SK-N-SH (cell line): ENCODE data around the gene AHRR. TPM values are rescaled to one million over a fixed set of nuclear protein-coding genes. Genes with fewer than 3 reads are reported as not detected.

Source experiments
- CTCF ChIA-PET: fragments of 300-600, 350-600 bp; formaldehyde crosslinking; extraction: SDS; loops from one replicate; lab custom pipeline; 2021; lab: Yijun Ruan, JAX
- POLR2A ChIA-PET: fragments of 350-600 bp; sonication (Branson Sonifier 250); formaldehyde crosslinking; extraction: SDS; loops from one replicate; lab custom pipeline; 2020; ENCODE audit warnings: antibody characterized with exemption, inconsistent platforms; lab: Yijun Ruan, JAX
- DNase-seq: peaks from one replicate; pipeline ENCODE4 v3.0.0; 2012
- H2AFZ ChIP-seq: fragments of 200-600 bp; sonication (generic); 2 replicates; pipeline ENCODE4 v1.8.1; 2016; ENCODE audit warnings: antibody characterized with exemption, mild to moderate bottlenecking, low read depth
- H3F3A ChIP-seq: fragments of 200-600 bp; sonication (generic); replicated peaks from 2 replicates; pipeline ENCODE3; 2016; ENCODE audit warnings: antibody characterized with exemption, mild to moderate bottlenecking; ENCODE audit not compliant: insufficient read depth
- H3K27ac ChIP-seq, 2 experiments: fragments of 200-500 bp in 1 of 2; fragments of 200-600 bp in 1 of 2; sonication (Bioruptor generic) in 1 of 2; sonication (generic), shearing (Covaris generic) in 1 of 2; 2 replicates each; pipeline versions ENCODE4 v1.5.1 to v1.6.1; 2014 to 2016; ENCODE audit warnings: low read depth in 2 of 2, inconsistent platforms in 1 of 2, low read length in 1 of 2, mild to moderate bottlenecking in 1 of 2, mixed read lengths in 1 of 2
- H3K27me3 ChIP-seq: fragments of 200-600 bp; sonication (generic), shearing (Covaris generic); 2 replicates; pipeline ENCODE4 v1.6.1; 2016; ENCODE audit warnings: mixed run types; ENCODE audit not compliant: insufficient read depth
- H3K36me3 ChIP-seq, 2 experiments: fragments of 200-500 bp in 1 of 2; fragments of 200-600 bp in 1 of 2; sonication (Bioruptor generic) in 1 of 2; sonication (generic) in 1 of 2; replicated peaks in 1 of 2; 2 replicates each; pipeline versions ENCODE3 to v1.5.1; 2014 to 2016; ENCODE audit warnings: low read length in 1 of 2, mild to moderate bottlenecking in 1 of 2; ENCODE audit not compliant: insufficient read depth in 2 of 2, control insufficient read depth in 1 of 2
- H3K4me1 ChIP-seq, 2 experiments: fragments of 200-500 bp in 1 of 2; fragments of 200-600 bp in 1 of 2; sonication (Bioruptor generic) in 1 of 2; sonication (generic), shearing (Covaris generic) in 1 of 2; 2 replicates each; pipeline versions ENCODE4 v1.5.1 to v1.6.1; 2014 to 2016; ENCODE audit warnings: low read depth in 1 of 2, low read length in 1 of 2, mixed run types in 1 of 2; ENCODE audit not compliant: insufficient read depth in 2 of 2, control insufficient read depth in 1 of 2
- H3K4me2 ChIP-seq: fragments of 200-600 bp; sonication (generic), shearing (Covaris generic); 2 replicates; pipeline ENCODE4 v1.6.1; 2017; ENCODE audit warnings: mixed run types
- H3K4me3 ChIP-seq, 2 experiments: fragments of 200-500 bp in 1 of 2; fragments of 200-600 bp in 1 of 2; sonication (Bioruptor generic) in 1 of 2; sonication (generic), shearing (Covaris generic) in 1 of 2; 2 replicates each; pipeline versions ENCODE4 v1.5.1 to v1.8.1; 2014 to 2016; ENCODE audit warnings: low read depth in 2 of 2, inconsistent platforms in 1 of 2, low read length in 1 of 2, mild to moderate bottlenecking in 1 of 2, mixed read lengths in 1 of 2, moderate library complexity in 1 of 2
- H3K79me2 ChIP-seq: fragments of 200-600 bp; sonication (generic); 2 replicates; pipeline ENCODE4 v1.8.1; 2017; ENCODE audit warnings: mild to moderate bottlenecking; ENCODE audit not compliant: insufficient read depth
- H3K9ac ChIP-seq: fragments of 200-600 bp; sonication (generic); 2 replicates; pipeline ENCODE4 v1.6.1; 2017; ENCODE audit warnings: mixed run types
- H3K9me2 ChIP-seq: fragments of 200-600 bp; sonication (generic); 2 replicates; pipeline ENCODE4 v1.6.1; 2017; ENCODE audit warnings: mixed run types
- H3K9me3 ChIP-seq: fragments of 200-600 bp; sonication (generic); 2 replicates; pipeline ENCODE4 v1.6.1; 2017; ENCODE audit warnings: mixed run types, mild to moderate bottlenecking, moderate library complexity
- H4K20me1 ChIP-seq: fragments of 200-600 bp; sonication (generic); 2 replicates; pipeline ENCODE4 v1.6.1; 2017; ENCODE audit warnings: mild to moderate bottlenecking, mixed run types; ENCODE audit not compliant: insufficient read depth
- CHD2 ChIP-seq: fragments of 150-350 bp; IDR thresholded peaks from 2 replicates; pipeline ENCODE4 v1.6.1; 2018; ENCODE audit warnings: low read length; ENCODE audit not compliant: partially characterized antibody
- CTCF ChIP-seq: fragments of 200-600 bp; sonication (generic); IDR thresholded peaks from 2 replicates; pipeline ENCODE4 v1.6.1; 2017; ENCODE audit warnings: antibody characterized with exemption, mild to moderate bottlenecking, moderate library complexity
- EP300 ChIP-seq, 2 experiments: IDR thresholded peaks; 2 replicates each; pipeline versions ENCODE4 v1.4.0 to v1.6.1; 2012; ENCODE audit warnings: borderline replicate concordance in 1 of 2, low read depth in 1 of 2, low read length in 1 of 2
- FOSL2 ChIP-seq: IDR thresholded peaks from 2 replicates; pipeline ENCODE4 v1.4.0; 2012; ENCODE audit warnings: low read depth, mild to moderate bottlenecking, moderate library complexity, borderline replicate concordance
- GABPA ChIP-seq: IDR thresholded peaks from 2 replicates; pipeline ENCODE4 v1.4.0; 2012; ENCODE audit warnings: low read depth, mild to moderate bottlenecking
- JUND ChIP-seq: IDR thresholded peaks from 2 replicates; pipeline ENCODE4 v1.4.0; 2012
- NRF1 ChIP-seq: IDR thresholded peaks from 2 replicates; pipeline ENCODE4 v1.6.1; 2012; ENCODE audit warnings: low read depth, mild to moderate bottlenecking, low read length
- RAD21 ChIP-seq: IDR thresholded peaks from 2 replicates; pipeline ENCODE4 v1.6.1; 2012; ENCODE audit warnings: mild to moderate bottlenecking, low read length
- RFX5 ChIP-seq: IDR thresholded peaks from 2 replicates; pipeline ENCODE4 v1.6.1; 2012; ENCODE audit warnings: mild to moderate bottlenecking, improper control_type of control experiment, low read length
- SMC3 ChIP-seq: IDR thresholded peaks from 2 replicates; pipeline ENCODE4 v1.6.1; 2012; ENCODE audit warnings: low read depth, low read length, improper control_type of control experiment
- TCF12 ChIP-seq: IDR thresholded peaks from 2 replicates; pipeline ENCODE4 v1.4.0; 2012
- USF2 ChIP-seq: fragments of 150-350 bp; IDR thresholded peaks from 2 replicates; pipeline ENCODE4 v1.6.1; 2017; ENCODE audit warnings: antibody characterized with exemption, low read length, low read depth, borderline replicate concordance
- ZBTB33 ChIP-seq: IDR thresholded peaks from 2 replicates; pipeline ENCODE4 v1.4.0; 2012; ENCODE audit warnings: low read depth, borderline replicate concordance
- WGBS: methylation state at CpG from one replicate; pipeline ENCODE4 v1.1.6; 2017; ENCODE audit warnings: low lambda C conversion rate; 5-methylcytosine and 5-hydroxymethylcytosine counted together
- polyA plus RNA-seq, 3 experiments: library from polyadenylated mRNA; depleted of rRNA; stranded (reverse); fragments of >200 nt; gene quantifications; 2 replicates each; pipeline ENCODE4 v1.2.3, GENCODE V29; 2012

Gene AHRR
- polyA plus RNA-seq, 1 of the 3 experiments (the other 2 are of a cell fraction): 0.71 TPM

GRCh38 chr5:424301-425110 is 103.0 kb downstream of the AHRR start:
- CTCF ChIA-PET: interaction anchor here (1.5 kb wide), 1 partner anchor 236 kb away, joined by 7 read pairs; no protein-coding TSS in a partner anchor
- Histone ChIP-seq H3K4me3 (no peak overlapping the region), H3K79me2 (no peaks in the 10 kb centered on the region), H3K36me3 (no peaks in the 10 kb centered on the region), H3K27ac (no peak overlapping the region), H3K4me1 (no peaks in the 10 kb centered on the region; a peak in 1 of 4 replicates), H3K27me3 (no peaks in the 10 kb centered on the region)
- 63% methylated on average over 11 of the region's 11 CpGs for WGBS
- TF ChIP-seq ZBTB33 (no peak), NRF1 (no peak), CHD2 (no peak), TCF12 (no peak), EP300 (IDR thresholded peaks at IDR 0.05; ENCODE audit: borderline replicate concordance in 1 of 2, low read depth in 1 of 2, low read length in 1 of 2) (no peak), JUND (no peak), CTCF (no peak), USF2 (no peak)
- TF ChIP-seq, all 33 proteins: peak for 0
- H2AFZ ChIP-seq: no peak overlapping the region
- no peak for DNase-seq
- no peaks in the 10 kb centered on the region for H3K9me2 ChIP-seq
- H3K9ac ChIP-seq: no peak overlapping the region
- POLR2A ChIA-PET: no interaction called here
- H3F3A ChIP-seq: no peaks in the 10 kb centered on the region
- H3K4me2 ChIP-seq: no peak overlapping the region
- H4K20me1 ChIP-seq: no peaks in the 10 kb centered on the region
- no peaks in the 10 kb centered on the region for H3K9me3 ChIP-seq

- Histone ChIP-seq H3K9me3 (no peaks in the 10 kb centered on the region), H4K20me1 (no peaks in the 10 kb centered on the region), H3K9me2 (no peaks in the 10 kb centered on the region), H3K4me2 (no peak overlapping the region), H3K4me3 (no peak overlapping the region), H3K9ac (no peak overlapping the region), H3F3A (no peaks in the 10 kb centered on the region), H3K36me3 (no peaks in the 10 kb centered on the region), H3K27ac (no peak overlapping the region), H3K4me1 (peaks cover 0 to 3% of the 10 kb centered on the region in 2 experiments; a peak in 1 of 4 replicates), H3K79me2 (no peaks in the 10 kb centered on the region), H2AFZ (no peak overlapping the region), H3K27me3 (no peaks in the 10 kb centered on the region)
- TF ChIP-seq RFX5 (no peak), CTCF (peak; percentile 24), SMC3 (peak; percentile 12; the same call in 1 of the 2 replicates), FOSL2 (no peak), GABPA (no peak), RAD21 (peak; percentile 51), ZBTB33 (no peak)
- ChIA-PET POLR2A (no interaction called here), CTCF (interaction anchor here (1.5 kb wide), 1 partner anchor 237 kb away, joined by 7 read pairs; no protein-coding TSS in a partner anchor)
- no peak for DNase-seq
- 49% methylated on average over 5 of the region's 5 CpGs for WGBS
These were observed 104.2 kb downstream of the AHRR start for GRCh38 chr5:425714-426113.
